ENCODE measurements around the gene CCDC102A.

Gene CCDC102A

GRCh38 chr16:57476546-57477410 is 59.6 kb downstream of the CCDC102A start:
- Mint-ChIP-seq H3K27ac (peak overlapping the region in 1 of 3 experiments; percentile 13), H3K4me3 (peak overlapping the region; percentile 2 to 27 (median 14)), H3K9me3 (no peaks in the 10 kb centered on the region), H3K36me3 (ENCODE audit: low read depth) (peaks cover 8% of the 10 kb centered on the region), H3K4me1 (peaks cover 26% of the 10 kb centered on the region), H3K27me3 (ENCODE audit: low read depth) (no peaks in the 10 kb centered on the region)
- TF ChIP-seq, protein P1, sequence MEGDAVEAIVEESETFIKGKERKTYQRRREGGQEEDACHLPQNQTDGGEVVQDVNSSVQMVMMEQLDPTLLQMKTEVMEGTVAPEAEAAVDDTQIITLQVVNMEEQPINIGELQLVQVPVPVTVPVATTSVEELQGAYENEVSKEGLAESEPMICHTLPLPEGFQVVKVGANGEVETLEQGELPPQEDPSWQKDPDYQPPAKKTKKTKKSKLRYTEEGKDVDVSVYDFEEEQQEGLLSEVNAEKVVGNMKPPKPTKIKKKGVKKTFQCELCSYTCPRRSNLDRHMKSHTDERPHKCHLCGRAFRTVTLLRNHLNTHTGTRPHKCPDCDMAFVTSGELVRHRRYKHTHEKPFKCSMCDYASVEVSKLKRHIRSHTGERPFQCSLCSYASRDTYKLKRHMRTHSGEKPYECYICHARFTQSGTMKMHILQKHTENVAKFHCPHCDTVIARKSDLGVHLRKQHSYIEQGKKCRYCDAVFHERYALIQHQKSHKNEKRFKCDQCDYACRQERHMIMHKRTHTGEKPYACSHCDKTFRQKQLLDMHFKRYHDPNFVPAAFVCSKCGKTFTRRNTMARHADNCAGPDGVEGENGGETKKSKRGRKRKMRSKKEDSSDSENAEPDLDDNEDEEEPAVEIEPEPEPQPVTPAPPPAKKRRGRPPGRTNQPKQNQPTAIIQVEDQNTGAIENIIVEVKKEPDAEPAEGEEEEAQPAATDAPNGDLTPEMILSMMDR (IDR thresholded peaks at IDR 0.05; ENCODE audit: unreplicated experiment in 3 of 3) = no peak

DNA sequence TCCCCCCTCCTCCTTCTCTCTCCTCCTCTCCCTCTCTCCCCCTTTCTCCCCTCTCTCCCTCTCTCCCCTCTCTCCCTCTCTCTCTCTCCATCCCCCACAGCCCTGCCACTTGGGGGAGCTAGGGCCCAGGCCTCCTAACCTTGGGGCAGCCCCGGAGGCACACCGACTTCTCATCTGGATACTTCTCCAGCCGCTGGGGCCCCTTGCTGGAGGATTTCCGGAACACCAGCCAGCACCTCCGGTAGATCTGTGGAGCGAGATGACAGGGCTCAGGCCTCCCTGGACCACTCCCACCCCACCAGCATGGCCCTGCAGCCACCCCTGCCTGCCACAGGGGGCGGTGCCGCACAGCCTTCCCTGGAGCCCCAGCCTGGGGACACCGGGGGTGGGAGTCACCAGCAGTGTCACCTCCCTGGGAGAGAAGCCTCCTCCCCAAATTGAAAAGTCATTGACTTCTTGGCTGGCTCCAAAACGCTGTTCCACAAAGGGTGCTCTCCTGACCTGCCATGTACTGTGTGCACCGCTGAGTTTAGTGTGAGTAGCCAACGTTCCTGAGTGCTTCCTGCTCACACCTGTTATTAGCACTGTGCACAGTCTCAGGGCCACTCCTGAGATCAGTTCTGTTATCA is 60.5 kb downstream of the CCDC102A start:
- TF ChIP-seq, protein P1 (IDR thresholded peaks at IDR 0.05; ENCODE audit: unreplicated experiment in 3 of 3) = peak; percentile 66 to 77 (median 73)

DNA sequence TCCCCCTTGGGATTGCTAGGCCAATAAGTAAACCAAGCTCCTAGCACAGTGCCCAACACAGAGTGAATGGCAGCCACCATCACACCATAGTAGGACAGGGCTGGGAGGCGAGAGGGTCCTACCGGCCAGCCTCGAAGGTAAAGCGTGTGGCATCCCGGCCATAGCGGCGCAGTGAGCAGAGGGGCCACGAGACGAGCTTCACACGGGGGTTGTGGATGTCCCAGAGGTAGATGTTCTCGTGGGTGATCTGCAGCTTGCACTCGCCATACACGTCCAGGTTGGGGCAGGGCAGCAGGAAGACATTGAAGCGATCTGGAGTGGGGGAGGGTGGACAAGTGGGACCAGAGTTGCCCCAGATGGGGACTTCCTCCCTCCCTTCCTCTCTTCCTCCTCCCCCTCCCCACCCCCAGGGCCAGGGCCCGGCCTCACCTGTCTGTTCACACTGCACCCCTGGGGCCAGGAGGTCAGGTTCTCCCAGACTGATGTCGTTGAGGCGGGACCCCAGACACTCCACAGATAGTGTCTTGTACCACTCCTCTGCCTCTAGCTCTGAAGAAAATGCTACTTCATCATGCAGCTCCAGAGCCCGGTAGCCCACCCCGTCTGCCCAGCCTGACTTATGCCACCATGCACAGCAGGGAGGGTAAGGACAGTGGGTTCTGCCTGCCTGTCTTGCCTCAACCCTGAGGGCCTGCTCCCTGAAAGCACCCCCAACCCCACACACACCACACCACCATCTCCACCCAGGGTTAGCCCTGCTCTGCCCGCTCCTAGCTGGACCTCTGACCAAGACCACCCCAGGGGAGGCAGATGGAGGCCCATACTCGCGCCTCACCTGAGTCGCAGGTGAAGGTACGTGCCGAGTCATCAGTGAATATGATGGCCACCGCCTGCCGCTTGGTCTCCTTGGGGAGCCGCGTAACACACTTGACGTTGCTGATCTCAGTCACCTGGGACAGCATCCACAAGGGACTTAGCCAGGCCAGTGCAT is 61.4 kb downstream of the CCDC102A start:
- H3K4me3 Mint-ChIP-seq = no peak overlapping the region
- peaks cover 23% of the 10 kb centered on the region for H3K36me3 Mint-ChIP-seq (ENCODE audit: low read depth)
- no peaks in the 10 kb centered on the region for H3K27me3 Mint-ChIP-seq (ENCODE audit: low read depth)
- H3K9me3 Mint-ChIP-seq = no peaks in the 10 kb centered on the region
- H3K4me1 Mint-ChIP-seq = peaks cover 26% of the 10 kb centered on the region
- no peak overlapping the region for H3K27ac Mint-ChIP-seq
- TF ChIP-seq, protein P1 (IDR thresholded peaks at IDR 0.05; ENCODE audit: unreplicated experiment in 3 of 3) = no peak

More for the DNA sequence above, 60.5 kb downstream of the CCDC102A start:
- no peak overlapping the region for H3K4me3 Mint-ChIP-seq
- peaks cover 27% of the 10 kb centered on the region for H3K4me1 Mint-ChIP-seq
- H3K27me3 Mint-ChIP-seq (ENCODE audit: low read depth) = no peaks in the 10 kb centered on the region
- H3K9me3 Mint-ChIP-seq = no peaks in the 10 kb centered on the region
- peaks cover 15% of the 10 kb centered on the region for H3K36me3 Mint-ChIP-seq (ENCODE audit: low read depth)
- H3K27ac Mint-ChIP-seq = no peak overlapping the region

- Mint-ChIP-seq H3K27me3 (ENCODE audit: low read depth) (no peaks in the 10 kb centered on the region), H3K4me3 (no peak overlapping the region), H3K27ac (no peak overlapping the region), H3K4me1 (peaks cover 18% of the 10 kb centered on the region), H3K36me3 (ENCODE audit: low read depth) (peaks cover 34% of the 10 kb centered on the region), H3K9me3 (no peaks in the 10 kb centered on the region)
- TF ChIP-seq, protein P1 (IDR thresholded peaks at IDR 0.05; ENCODE audit: unreplicated experiment in 3 of 3) = no peak
These were observed 62.5 kb downstream of the CCDC102A start for GRCh38 chr16:57473906-57474305.

DNA sequence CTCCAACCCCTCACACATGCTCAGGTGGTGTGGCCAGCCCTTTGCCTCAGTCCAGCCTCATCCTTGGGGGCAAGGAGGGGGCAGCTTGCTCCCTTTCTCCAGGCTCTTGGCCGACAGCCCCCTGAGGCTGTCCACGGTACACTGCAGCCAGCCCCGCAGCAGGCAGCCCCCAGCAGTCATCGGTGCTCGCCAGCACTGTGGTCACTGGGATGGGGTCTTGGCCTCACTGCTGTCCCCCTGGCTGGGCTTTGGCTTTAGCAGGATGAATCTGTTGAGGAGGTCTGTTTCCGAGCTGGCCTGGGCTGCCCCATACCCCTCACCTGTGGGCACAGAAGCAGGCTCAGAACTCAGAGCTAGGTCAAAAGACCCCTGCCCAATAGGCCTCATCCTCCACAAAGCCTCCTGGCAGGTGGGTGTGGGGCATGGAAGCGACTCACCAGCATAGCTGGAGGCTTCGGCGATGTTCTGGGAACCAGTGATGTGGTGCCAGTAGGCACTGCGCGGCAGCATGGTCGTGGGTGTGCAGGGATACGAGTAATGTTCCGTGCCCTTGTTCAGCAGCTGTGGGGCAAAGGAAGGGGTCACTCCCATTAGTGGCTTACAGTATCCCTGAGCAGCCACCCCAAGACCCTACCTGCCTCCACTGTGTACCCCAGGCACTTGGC is 63.1 kb downstream of the CCDC102A start:
- Mint-ChIP-seq H3K4me1 (peaks cover 13% of the 10 kb centered on the region), H3K36me3 (ENCODE audit: low read depth) (peaks cover 40% of the 10 kb centered on the region), H3K27ac (peak overlapping the region in 1 of 3 experiments; percentile 53), H3K9me3 (no peaks in the 10 kb centered on the region), H3K27me3 (ENCODE audit: low read depth) (no peaks in the 10 kb centered on the region), H3K4me3 (no peak overlapping the region)
- TF ChIP-seq, protein P1 (IDR thresholded peaks at IDR 0.05; ENCODE audit: unreplicated experiment in 3 of 3) = no peak

All from nephron (organoid).